Loucy (cell line): ENCODE data around the gene PASD1.

Source experiments
- H2AFZ ChIP-seq: fragments of 200-600 bp; sonication (generic); 2 replicates; pipeline ENCODE4 v1.6.0; 2016; ENCODE audit warnings: antibody characterized with exemption, mild to moderate bottlenecking, low read length, moderate library complexity
- H3F3A ChIP-seq: fragments of 200-600 bp; 2 replicates; pipeline ENCODE4 v1.6.0; 2016; ENCODE audit warnings: antibody characterized with exemption, low read depth, mild to moderate bottlenecking
- H3K27me3 ChIP-seq: fragments of 200-600 bp; sonication (generic); 2 replicates; pipeline ENCODE4 v1.6.1; 2014; ENCODE audit warnings: low read length, mild to moderate bottlenecking; ENCODE audit not compliant: insufficient read depth, poor library complexity, severe bottlenecking
- H3K36me3 ChIP-seq: fragments of 200-600 bp; sonication (generic); 2 replicates; pipeline ENCODE4 v1.6.1; 2016; ENCODE audit warnings: low read length; ENCODE audit not compliant: insufficient read depth
- H3K4me1 ChIP-seq: fragments of 200-600 bp; sonication (generic); 2 replicates; pipeline ENCODE4 v1.5.1; 2014; ENCODE audit warnings: low read length, mild to moderate bottlenecking; ENCODE audit not compliant: insufficient read depth, poor library complexity, severe bottlenecking
- H3K4me2 ChIP-seq: fragments of 200-600 bp; sonication (generic); 2 replicates; pipeline ENCODE4 v1.6.0; 2014; ENCODE audit warnings: antibody characterized with exemption, low read length, low read depth, mild to moderate bottlenecking; ENCODE audit not compliant: poor library complexity, severe bottlenecking
- H3K4me3 ChIP-seq: fragments of 200-600 bp; sonication (generic); 2 replicates; pipeline ENCODE4 v1.5.1; 2014; ENCODE audit warnings: low read length, mild to moderate bottlenecking, mixed read lengths; ENCODE audit not compliant: poor library complexity, severe bottlenecking
- H3K79me2 ChIP-seq: fragments of 200-600 bp; sonication (generic); 2 replicates; pipeline ENCODE4 v1.6.1; 2014; ENCODE audit warnings: low read length; ENCODE audit not compliant: insufficient read depth
- H3K9ac ChIP-seq: fragments of 200-600 bp; sonication (generic); 2 replicates; pipeline ENCODE4 v1.6.0; 2014; ENCODE audit warnings: mild to moderate bottlenecking, low read depth, low read length, moderate library complexity; ENCODE audit not compliant: poor library complexity, severe bottlenecking
- H3K9me2 ChIP-seq: fragments of 200-600 bp; sonication (generic); replicated peaks from 2 replicates; pipeline ENCODE4 v1.6.1; 2016; ENCODE audit warnings: low read depth, low read length, mixed read lengths
- H3K9me3 ChIP-seq: fragments of 200-600 bp; sonication (generic); 2 replicates; pipeline ENCODE4 v1.6.1; 2014; ENCODE audit warnings: mild to moderate bottlenecking, antibody characterized with exemption, low read length, low read depth; ENCODE audit not compliant: insufficient read depth
- H4K20me1 ChIP-seq: fragments of 200-600 bp; sonication (generic); 2 replicates; pipeline ENCODE4 v1.6.0; 2014; ENCODE audit warnings: antibody characterized with exemption, low read length, mild to moderate bottlenecking; ENCODE audit not compliant: insufficient read depth, poor library complexity, severe bottlenecking
- EZH2phosphoT487 ChIP-seq: fragments of 200-600 bp; IDR thresholded peaks from 2 replicates; pipeline ENCODE4 v1.6.1; 2018; ENCODE audit warnings: antibody characterized with exemption, mild to moderate bottlenecking, moderate library complexity, borderline replicate concordance
- TF ChIP-seq, protein P1 (sequence below): fragments of 200-600 bp; sonication (generic); conservative IDR thresholded peaks from 2 replicates; pipeline ENCODE4 v1.5.1; 2014; ENCODE audit warnings: mild to moderate bottlenecking, antibody characterized with exemption, low read length

PASD1 gene, protein sequence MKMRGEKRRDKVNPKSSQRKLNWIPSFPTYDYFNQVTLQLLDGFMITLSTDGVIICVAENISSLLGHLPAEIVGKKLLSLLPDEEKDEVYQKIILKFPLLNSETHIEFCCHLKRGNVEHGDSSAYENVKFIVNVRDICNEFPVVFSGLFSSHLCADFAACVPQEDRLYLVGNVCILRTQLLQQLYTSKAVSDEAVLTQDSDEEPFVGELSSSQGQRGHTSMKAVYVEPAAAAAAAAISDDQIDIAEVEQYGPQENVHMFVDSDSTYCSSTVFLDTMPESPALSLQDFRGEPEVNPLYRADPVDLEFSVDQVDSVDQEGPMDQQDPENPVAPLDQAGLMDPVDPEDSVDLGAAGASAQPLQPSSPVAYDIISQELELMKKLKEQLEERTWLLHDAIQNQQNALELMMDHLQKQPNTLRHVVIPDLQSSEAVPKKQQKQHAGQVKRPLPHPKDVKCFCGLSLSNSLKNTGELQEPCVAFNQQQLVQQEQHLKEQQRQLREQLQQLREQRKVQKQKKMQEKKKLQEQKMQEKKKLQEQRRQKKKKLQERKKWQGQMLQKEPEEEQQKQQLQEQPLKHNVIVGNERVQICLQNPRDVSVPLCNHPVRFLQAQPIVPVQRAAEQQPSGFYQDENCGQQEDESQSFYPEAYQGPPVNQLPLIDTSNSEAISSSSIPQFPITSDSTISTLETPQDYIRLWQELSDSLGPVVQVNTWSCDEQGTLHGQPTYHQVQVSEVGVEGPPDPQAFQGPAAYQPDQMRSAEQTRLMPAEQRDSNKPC

DNA sequence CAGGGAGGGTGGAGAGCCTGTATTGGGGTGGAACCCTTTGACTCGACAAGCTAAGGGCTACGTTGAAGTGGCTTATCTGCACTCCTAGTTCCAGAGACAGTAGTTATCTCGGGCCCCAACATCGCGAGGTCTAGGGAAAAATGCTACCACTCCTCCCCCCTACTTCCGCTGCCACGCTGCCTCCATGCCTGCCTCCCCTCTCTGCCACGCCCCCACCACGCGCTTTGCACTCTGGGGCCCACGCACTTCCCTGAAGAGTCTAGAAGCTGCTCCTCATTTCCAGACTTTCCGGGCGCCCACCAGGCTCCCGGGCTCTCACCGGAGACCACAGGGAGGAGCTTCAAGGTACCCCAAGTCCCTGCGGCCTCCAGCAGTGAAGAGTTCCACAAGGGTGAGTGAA, at the start of gene PASD1:
PASD1 (plus strand) TSS at position 227 of the 400 bp plus-strand sequence. CDS start 37,879 bp downstream, outside the sequence.
- Histone ChIP-seq H3K36me3 (no peaks in the 10 kb centered on the region), H3K9me2 (no peaks in the 10 kb centered on the region), H4K20me1 (no peaks in the 10 kb centered on the region), H3K9ac (no peak within 1 kb of the TSS), H3K79me2 (no peaks in the 10 kb centered on the region), H3K4me1 (no peaks in the 10 kb centered on the region), H3K4me3 (no peak within 1 kb of the TSS), H2AFZ (no peak within 1 kb of the TSS), H3K4me2 (no peak within 1 kb of the TSS), H3K27me3 (no peaks in the 10 kb centered on the region), H3K9me3 (no peaks in the 10 kb centered on the region), H3F3A (no peaks in the 10 kb centered on the region)
- TF ChIP-seq, protein P1, sequence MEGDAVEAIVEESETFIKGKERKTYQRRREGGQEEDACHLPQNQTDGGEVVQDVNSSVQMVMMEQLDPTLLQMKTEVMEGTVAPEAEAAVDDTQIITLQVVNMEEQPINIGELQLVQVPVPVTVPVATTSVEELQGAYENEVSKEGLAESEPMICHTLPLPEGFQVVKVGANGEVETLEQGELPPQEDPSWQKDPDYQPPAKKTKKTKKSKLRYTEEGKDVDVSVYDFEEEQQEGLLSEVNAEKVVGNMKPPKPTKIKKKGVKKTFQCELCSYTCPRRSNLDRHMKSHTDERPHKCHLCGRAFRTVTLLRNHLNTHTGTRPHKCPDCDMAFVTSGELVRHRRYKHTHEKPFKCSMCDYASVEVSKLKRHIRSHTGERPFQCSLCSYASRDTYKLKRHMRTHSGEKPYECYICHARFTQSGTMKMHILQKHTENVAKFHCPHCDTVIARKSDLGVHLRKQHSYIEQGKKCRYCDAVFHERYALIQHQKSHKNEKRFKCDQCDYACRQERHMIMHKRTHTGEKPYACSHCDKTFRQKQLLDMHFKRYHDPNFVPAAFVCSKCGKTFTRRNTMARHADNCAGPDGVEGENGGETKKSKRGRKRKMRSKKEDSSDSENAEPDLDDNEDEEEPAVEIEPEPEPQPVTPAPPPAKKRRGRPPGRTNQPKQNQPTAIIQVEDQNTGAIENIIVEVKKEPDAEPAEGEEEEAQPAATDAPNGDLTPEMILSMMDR = no peak
- TF ChIP-seq EZH2phosphoT487 = no peak

DNA sequence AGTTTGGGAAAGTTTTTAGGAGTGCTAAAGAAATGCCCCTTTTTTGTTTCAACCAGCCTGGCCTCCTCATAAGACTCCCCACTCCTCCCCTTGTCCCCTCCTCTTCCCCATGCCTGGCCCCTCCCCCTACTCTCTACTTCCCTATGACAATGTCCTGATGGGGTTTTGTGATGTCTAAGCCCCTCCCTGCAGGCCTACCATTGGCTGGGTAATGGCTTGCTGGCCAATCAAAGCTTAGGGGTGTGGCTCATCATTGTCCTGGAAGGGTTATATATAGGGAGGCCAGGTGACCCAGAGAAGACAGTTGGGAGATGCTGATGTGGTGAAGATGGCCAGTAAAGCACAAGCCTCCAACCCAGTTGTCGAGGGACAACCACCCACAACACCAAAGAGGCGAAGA, 48.2 kb upstream of the PASD1 start:
- H3K79me2 ChIP-seq = no peaks in the 10 kb centered on the region
- no peak overlapping the region for H3K4me3 ChIP-seq
- H3F3A ChIP-seq = no peaks in the 10 kb centered on the region
- no peak overlapping the region for H3K4me2 ChIP-seq
- no peaks in the 10 kb centered on the region for H3K9me2 ChIP-seq
- no peaks in the 10 kb centered on the region for H3K36me3 ChIP-seq
- no peak for TF ChIP-seq EZH2phosphoT487
- TF ChIP-seq, protein P1 = no peak
- H3K27me3 ChIP-seq = no peaks in the 10 kb centered on the region
- no peak overlapping the region for H3K9ac ChIP-seq
- H3K9me3 ChIP-seq = no peaks in the 10 kb centered on the region
- H2AFZ ChIP-seq = no peak overlapping the region
- H3K4me1 ChIP-seq = no peaks in the 10 kb centered on the region
- H4K20me1 ChIP-seq = no peaks in the 10 kb centered on the region

DNA sequence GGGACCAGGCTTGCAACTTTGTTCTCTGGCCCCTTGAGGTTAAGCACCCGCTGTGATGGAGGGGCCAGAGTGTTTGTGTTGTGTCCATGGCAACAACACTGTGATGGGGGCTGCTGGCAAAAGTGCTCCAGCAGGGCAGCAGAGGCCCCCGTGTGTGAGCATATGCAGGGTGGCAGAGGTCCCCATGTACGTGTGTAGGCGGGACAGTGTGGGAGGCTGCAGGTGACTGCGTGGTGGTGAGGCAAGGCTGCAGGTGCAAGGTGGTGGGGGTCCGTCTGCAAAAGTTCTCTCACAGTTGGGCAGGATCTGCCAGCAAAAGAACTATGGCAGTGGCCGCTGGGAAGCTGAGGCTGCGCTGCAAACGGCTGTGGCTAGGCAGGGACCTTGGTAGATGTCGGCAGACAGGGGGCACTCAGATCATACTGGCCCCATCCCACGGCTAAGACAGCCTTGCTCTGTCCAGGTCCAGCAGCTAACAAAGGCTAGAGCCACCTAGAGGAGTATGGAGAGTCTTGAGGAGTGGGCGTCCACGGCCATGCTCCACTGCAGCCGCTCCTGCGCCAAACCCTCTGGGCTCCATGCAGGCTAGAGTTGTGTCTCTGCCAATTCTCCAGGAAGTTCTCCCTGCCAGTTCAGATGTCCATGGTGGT, 46.8 kb upstream of the PASD1 start:
- Histone ChIP-seq H3K36me3 (no peaks in the 10 kb centered on the region), H2AFZ (no peak overlapping the region), H4K20me1 (no peaks in the 10 kb centered on the region), H3K4me1 (no peaks in the 10 kb centered on the region), H3F3A (no peaks in the 10 kb centered on the region), H3K9me2 (no peaks in the 10 kb centered on the region), H3K4me3 (no peak overlapping the region), H3K79me2 (no peaks in the 10 kb centered on the region), H3K4me2 (no peak overlapping the region), H3K9ac (no peak overlapping the region), H3K27me3 (no peaks in the 10 kb centered on the region), H3K9me3 (no peaks in the 10 kb centered on the region)
- TF ChIP-seq, protein P1 = no peak
- no peak for TF ChIP-seq EZH2phosphoT487
